ENCODE data around the gene HIGD2A.

The HIGD2A gene

GRCh38 chr5:176388444-176389134 is at the start of gene HIGD2A, which contains the start of gene NOP16:
Gene HIGD2A (plus strand): TSS chr5:176388751. CDS start chr5:176388820, 69 bp downstream.
Gene NOP16 (minus strand): TSS chr5:176388598. CDS start chr5:176388539, 59 bp downstream.
- DNase-seq (ENCODE audit: low read depth in 2 of 2): peak; percentile 97 to 100

GRCh38 chr5:176339304-176339703 is 49.2 kb upstream of the HIGD2A start:
- no peak for DNase-seq (ENCODE audit: low read depth in 2 of 2)

- DNase-seq (ENCODE audit: low read depth in 2 of 2): no peak
Measured at GRCh38 chr5:176341325-176342157, 47.0 kb upstream of the HIGD2A start.

GRCh38 chr5:176342158-176342483 is 46.4 kb upstream of the HIGD2A start:
- DNase-seq (ENCODE audit: low read depth in 2 of 2): no peak

GRCh38 chr5:176342766-176343458 is 45.6 kb upstream of the HIGD2A start:
- DNase-seq (ENCODE audit: low read depth in 2 of 2): no peak

GRCh38 chr5:176350416-176350815 is 38.1 kb upstream of the HIGD2A start:
- DNase-seq (ENCODE audit: low read depth in 2 of 2): no peak

GRCh38 chr5:176352116-176352878 is 36.3 kb upstream of the HIGD2A start:
- no peak for DNase-seq (ENCODE audit: low read depth in 2 of 2)

GRCh38 chr5:176353533-176353932 is 35.0 kb upstream of the HIGD2A start:
- DNase-seq (ENCODE audit: low read depth in 2 of 2): no peak

- no peak for DNase-seq (ENCODE audit: low read depth in 2 of 2)
Measured at GRCh38 chr5:176355400-176356178, 33.0 kb upstream of the HIGD2A start.

GRCh38 chr5:176356179-176356566 is 32.4 kb upstream of the HIGD2A start:
- DNase-seq (ENCODE audit: low read depth in 2 of 2): no peak

- no peak for DNase-seq (ENCODE audit: low read depth in 2 of 2)
Measured at GRCh38 chr5:176359658-176360057, 28.9 kb upstream of the HIGD2A start.

GRCh38 chr5:176360894-176361436 is 27.6 kb upstream of the HIGD2A start:
- no peak for DNase-seq (ENCODE audit: low read depth in 2 of 2)

- peak; percentile 80 to 94 for DNase-seq (ENCODE audit: low read depth in 2 of 2)
Measured at GRCh38 chr5:176361437-176362232, 26.9 kb upstream of the HIGD2A start, which contains the start of gene KIAA1191. Gene KIAA1191 (minus strand): TSS chr5:176361764. CDS start chr5:176359508, 2,256 bp downstream.

- DNase-seq (ENCODE audit: low read depth in 2 of 2): no peak
Measured at GRCh38 chr5:176362233-176362490, 26.4 kb upstream of the HIGD2A start.

- no peak for DNase-seq (ENCODE audit: low read depth in 2 of 2)
Measured at GRCh38 chr5:176364765-176365350, 23.7 kb upstream of the HIGD2A start.

- peak; percentile 45 to 48 for DNase-seq (ENCODE audit: low read depth in 2 of 2)
Measured at GRCh38 chr5:176365351-176366231, 23.0 kb upstream of the HIGD2A start, which contains the start of gene ARL10. Gene ARL10 (plus strand): TSS chr5:176365487. CDS start chr5:176365564, 77 bp downstream.

- DNase-seq (ENCODE audit: low read depth in 2 of 2): no peak
Measured at GRCh38 chr5:176366232-176366894, 22.2 kb upstream of the HIGD2A start.

- no peak for DNase-seq (ENCODE audit: low read depth in 2 of 2)
Measured at GRCh38 chr5:176368726-176369125, 19.8 kb upstream of the HIGD2A start.
